Loucy (cell line): Measurements from ENCODE around the gene SPTB.

Experiments
- H2AFZ ChIP-seq: fragments of 200-600 bp; sonication (generic); 2 replicates; pipeline ENCODE4 v1.6.0; 2016; ENCODE audit warnings: antibody characterized with exemption, mild to moderate bottlenecking, low read length, moderate library complexity
- H3F3A ChIP-seq: fragments of 200-600 bp; 2 replicates; pipeline ENCODE4 v1.6.0; 2016; ENCODE audit warnings: antibody characterized with exemption, low read depth, mild to moderate bottlenecking
- H3K27me3 ChIP-seq: fragments of 200-600 bp; sonication (generic); 2 replicates; pipeline ENCODE4 v1.6.1; 2014; ENCODE audit warnings: low read length, mild to moderate bottlenecking; ENCODE audit not compliant: insufficient read depth, poor library complexity, severe bottlenecking
- H3K36me3 ChIP-seq: fragments of 200-600 bp; sonication (generic); 2 replicates; pipeline ENCODE4 v1.6.1; 2016; ENCODE audit warnings: low read length; ENCODE audit not compliant: insufficient read depth
- H3K4me1 ChIP-seq: fragments of 200-600 bp; sonication (generic); 2 replicates; pipeline ENCODE4 v1.5.1; 2014; ENCODE audit warnings: low read length, mild to moderate bottlenecking; ENCODE audit not compliant: insufficient read depth, poor library complexity, severe bottlenecking
- H3K4me2 ChIP-seq: fragments of 200-600 bp; sonication (generic); 2 replicates; pipeline ENCODE4 v1.6.0; 2014; ENCODE audit warnings: antibody characterized with exemption, low read length, low read depth, mild to moderate bottlenecking; ENCODE audit not compliant: poor library complexity, severe bottlenecking
- H3K4me3 ChIP-seq: fragments of 200-600 bp; sonication (generic); 2 replicates; pipeline ENCODE4 v1.5.1; 2014; ENCODE audit warnings: low read length, mild to moderate bottlenecking, mixed read lengths; ENCODE audit not compliant: poor library complexity, severe bottlenecking
- H3K79me2 ChIP-seq: fragments of 200-600 bp; sonication (generic); 2 replicates; pipeline ENCODE4 v1.6.1; 2014; ENCODE audit warnings: low read length; ENCODE audit not compliant: insufficient read depth
- H3K9ac ChIP-seq: fragments of 200-600 bp; sonication (generic); 2 replicates; pipeline ENCODE4 v1.6.0; 2014; ENCODE audit warnings: mild to moderate bottlenecking, low read depth, low read length, moderate library complexity; ENCODE audit not compliant: poor library complexity, severe bottlenecking
- H3K9me2 ChIP-seq: fragments of 200-600 bp; sonication (generic); replicated peaks from 2 replicates; pipeline ENCODE4 v1.6.1; 2016; ENCODE audit warnings: low read depth, low read length, mixed read lengths
- H3K9me3 ChIP-seq: fragments of 200-600 bp; sonication (generic); 2 replicates; pipeline ENCODE4 v1.6.1; 2014; ENCODE audit warnings: mild to moderate bottlenecking, antibody characterized with exemption, low read length, low read depth; ENCODE audit not compliant: insufficient read depth
- H4K20me1 ChIP-seq: fragments of 200-600 bp; sonication (generic); 2 replicates; pipeline ENCODE4 v1.6.0; 2014; ENCODE audit warnings: antibody characterized with exemption, low read length, mild to moderate bottlenecking; ENCODE audit not compliant: insufficient read depth, poor library complexity, severe bottlenecking
- EZH2phosphoT487 ChIP-seq: fragments of 200-600 bp; IDR thresholded peaks from 2 replicates; pipeline ENCODE4 v1.6.1; 2018; ENCODE audit warnings: antibody characterized with exemption, mild to moderate bottlenecking, moderate library complexity, borderline replicate concordance
- TF ChIP-seq, protein P1 (sequence below): fragments of 200-600 bp; sonication (generic); conservative IDR thresholded peaks from 2 replicates; pipeline ENCODE4 v1.5.1; 2014; ENCODE audit warnings: mild to moderate bottlenecking, antibody characterized with exemption, low read length

Gene SPTB

DNA sequence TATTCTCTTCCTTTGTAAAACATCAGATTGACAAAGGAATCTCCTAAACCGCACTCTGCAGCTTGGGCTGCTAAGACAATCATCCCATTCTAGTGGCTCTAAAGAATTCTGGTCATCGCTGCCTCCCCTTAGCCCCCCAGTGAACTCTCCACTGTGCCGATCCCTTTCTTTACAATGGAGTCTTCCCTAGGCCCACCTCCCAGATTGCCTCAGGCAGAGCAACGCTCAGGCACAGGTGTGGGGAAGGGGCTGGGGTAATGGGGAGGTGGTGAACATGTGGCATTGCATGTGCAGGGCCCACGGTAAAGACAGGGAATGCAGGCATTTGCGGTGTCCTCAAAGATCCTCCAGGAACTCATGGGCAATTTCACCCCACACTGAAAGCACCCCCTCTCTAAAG is 89.2 kb downstream of the SPTB start:
- H3K4me1 ChIP-seq = no peaks in the 10 kb centered on the region

DNA sequence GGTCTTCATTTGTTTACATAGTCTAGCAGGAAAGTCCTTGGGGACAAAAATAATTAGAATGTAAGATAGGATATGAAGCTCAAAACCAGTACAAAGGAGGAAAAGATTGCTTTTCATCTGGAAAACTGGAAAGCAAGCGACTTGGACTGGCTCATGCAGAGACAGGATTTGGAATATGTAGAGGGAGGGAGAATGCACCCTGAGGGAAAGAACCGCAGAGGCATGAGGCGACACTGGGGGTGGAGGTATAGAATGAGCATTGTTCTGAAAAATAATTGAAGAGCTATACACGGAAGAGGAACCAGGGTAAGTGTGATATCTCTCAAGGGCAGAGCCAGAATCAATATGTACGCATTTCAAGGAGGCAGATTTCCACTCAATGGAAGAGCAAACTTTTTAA is 90.0 kb downstream of the SPTB start:
- TF ChIP-seq EZH2phosphoT487 = no peak
- TF ChIP-seq, protein P1, sequence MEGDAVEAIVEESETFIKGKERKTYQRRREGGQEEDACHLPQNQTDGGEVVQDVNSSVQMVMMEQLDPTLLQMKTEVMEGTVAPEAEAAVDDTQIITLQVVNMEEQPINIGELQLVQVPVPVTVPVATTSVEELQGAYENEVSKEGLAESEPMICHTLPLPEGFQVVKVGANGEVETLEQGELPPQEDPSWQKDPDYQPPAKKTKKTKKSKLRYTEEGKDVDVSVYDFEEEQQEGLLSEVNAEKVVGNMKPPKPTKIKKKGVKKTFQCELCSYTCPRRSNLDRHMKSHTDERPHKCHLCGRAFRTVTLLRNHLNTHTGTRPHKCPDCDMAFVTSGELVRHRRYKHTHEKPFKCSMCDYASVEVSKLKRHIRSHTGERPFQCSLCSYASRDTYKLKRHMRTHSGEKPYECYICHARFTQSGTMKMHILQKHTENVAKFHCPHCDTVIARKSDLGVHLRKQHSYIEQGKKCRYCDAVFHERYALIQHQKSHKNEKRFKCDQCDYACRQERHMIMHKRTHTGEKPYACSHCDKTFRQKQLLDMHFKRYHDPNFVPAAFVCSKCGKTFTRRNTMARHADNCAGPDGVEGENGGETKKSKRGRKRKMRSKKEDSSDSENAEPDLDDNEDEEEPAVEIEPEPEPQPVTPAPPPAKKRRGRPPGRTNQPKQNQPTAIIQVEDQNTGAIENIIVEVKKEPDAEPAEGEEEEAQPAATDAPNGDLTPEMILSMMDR = no peak
- no peaks in the 10 kb centered on the region for H3K27me3 ChIP-seq
- H3F3A ChIP-seq = no peaks in the 10 kb centered on the region
- H3K9ac ChIP-seq = no peak overlapping the region
- H3K36me3 ChIP-seq = no peaks in the 10 kb centered on the region
- no peaks in the 10 kb centered on the region for H3K9me2 ChIP-seq
- no peaks in the 10 kb centered on the region for H3K79me2 ChIP-seq
- H2AFZ ChIP-seq = no peak overlapping the region
- H3K9me3 ChIP-seq = no peaks in the 10 kb centered on the region
- no peaks in the 10 kb centered on the region for H4K20me1 ChIP-seq
- no peaks in the 10 kb centered on the region for H3K4me1 ChIP-seq
- H3K4me3 ChIP-seq = no peak overlapping the region
- no peak overlapping the region for H3K4me2 ChIP-seq

More for the DNA sequence above, 89.2 kb downstream of the SPTB start:
- H3K9me3 ChIP-seq = no peaks in the 10 kb centered on the region
- H3K79me2 ChIP-seq = no peaks in the 10 kb centered on the region
- no peaks in the 10 kb centered on the region for H4K20me1 ChIP-seq
- TF ChIP-seq, protein P1 = no peak
- TF ChIP-seq EZH2phosphoT487 = no peak
- H3F3A ChIP-seq = no peaks in the 10 kb centered on the region
- no peak overlapping the region for H3K4me2 ChIP-seq
- no peak overlapping the region for H3K9ac ChIP-seq
- H3K27me3 ChIP-seq = no peaks in the 10 kb centered on the region
- no peaks in the 10 kb centered on the region for H3K9me2 ChIP-seq
- H2AFZ ChIP-seq = no peak overlapping the region
- no peak overlapping the region for H3K4me3 ChIP-seq
- no peaks in the 10 kb centered on the region for H3K36me3 ChIP-seq

DNA sequence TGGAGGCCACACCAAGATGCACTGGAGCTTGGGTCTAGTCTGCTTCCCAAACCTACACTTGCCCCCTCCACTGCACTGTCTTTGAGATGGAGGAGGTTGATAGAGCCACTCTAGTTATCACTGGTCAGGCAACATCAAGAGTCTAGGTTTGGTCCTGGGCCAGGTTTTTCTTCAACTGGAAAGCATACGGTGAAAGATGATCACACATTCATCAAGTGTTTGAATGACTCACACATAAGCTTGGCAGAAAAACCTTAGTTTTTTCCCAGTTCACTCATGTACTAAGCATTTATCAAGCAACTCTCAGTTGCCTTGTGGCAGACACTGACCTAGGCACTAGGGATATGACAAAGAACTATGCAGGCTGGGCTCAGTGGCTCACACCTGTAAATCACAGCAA is 91.0 kb downstream of the SPTB start:
- TF ChIP-seq, protein P1 = no peak
- TF ChIP-seq EZH2phosphoT487 = no peak
- H3K79me2 ChIP-seq = no peaks in the 10 kb centered on the region

More for the DNA sequence above, 91.0 kb downstream of the SPTB start:
- Histone ChIP-seq H3K4me1 (no peaks in the 10 kb centered on the region), H3K9me3 (no peaks in the 10 kb centered on the region), H2AFZ (no peak overlapping the region), H4K20me1 (no peaks in the 10 kb centered on the region), H3K27me3 (no peaks in the 10 kb centered on the region), H3K36me3 (no peaks in the 10 kb centered on the region), H3K4me2 (no peak overlapping the region), H3K9ac (no peak overlapping the region), H3K9me2 (no peaks in the 10 kb centered on the region), H3F3A (no peaks in the 10 kb centered on the region), H3K4me3 (no peak overlapping the region)
